Fibroblast of skin of abdomen (primary cell): Measurements from ENCODE around the gene NIPAL1.
A peak's percentile ranks its signal among the peaks of the same experiment; 100 is the strongest.

Experiments
- DNase-seq: peaks from one replicate; pipeline ENCODE4 v3.0.0-alpha.2; 2013

NIPAL1 gene

DNA sequence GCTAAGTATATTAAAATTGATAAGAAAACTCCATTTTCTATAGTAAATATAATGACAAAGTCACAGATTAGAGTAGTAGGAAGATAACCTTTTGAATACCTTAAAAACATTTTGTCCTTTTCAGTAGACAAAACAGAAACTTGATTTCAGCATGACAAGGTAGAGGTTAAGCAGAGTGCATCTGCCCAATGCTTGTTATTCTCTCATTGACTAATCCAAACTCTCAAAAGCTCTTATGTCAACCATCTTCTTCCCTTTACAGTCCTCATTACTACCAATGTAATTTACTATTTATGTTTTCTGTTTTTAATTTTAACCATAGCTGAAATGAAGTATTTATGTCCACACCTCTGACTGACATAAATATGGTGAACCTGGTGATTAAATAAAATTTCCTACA lies 11.1 kb downstream of the NIPAL1 start:
- DNase-seq, result no peak

- DNase-seq, result no peak
Observed at GRCh38 chr4:48028696-48029095, 12.1 kb downstream of the NIPAL1 start.

- no peak for DNase-seq
Observed at GRCh38 chr4:48030470-48030869, 13.9 kb downstream of the NIPAL1 start.

DNA sequence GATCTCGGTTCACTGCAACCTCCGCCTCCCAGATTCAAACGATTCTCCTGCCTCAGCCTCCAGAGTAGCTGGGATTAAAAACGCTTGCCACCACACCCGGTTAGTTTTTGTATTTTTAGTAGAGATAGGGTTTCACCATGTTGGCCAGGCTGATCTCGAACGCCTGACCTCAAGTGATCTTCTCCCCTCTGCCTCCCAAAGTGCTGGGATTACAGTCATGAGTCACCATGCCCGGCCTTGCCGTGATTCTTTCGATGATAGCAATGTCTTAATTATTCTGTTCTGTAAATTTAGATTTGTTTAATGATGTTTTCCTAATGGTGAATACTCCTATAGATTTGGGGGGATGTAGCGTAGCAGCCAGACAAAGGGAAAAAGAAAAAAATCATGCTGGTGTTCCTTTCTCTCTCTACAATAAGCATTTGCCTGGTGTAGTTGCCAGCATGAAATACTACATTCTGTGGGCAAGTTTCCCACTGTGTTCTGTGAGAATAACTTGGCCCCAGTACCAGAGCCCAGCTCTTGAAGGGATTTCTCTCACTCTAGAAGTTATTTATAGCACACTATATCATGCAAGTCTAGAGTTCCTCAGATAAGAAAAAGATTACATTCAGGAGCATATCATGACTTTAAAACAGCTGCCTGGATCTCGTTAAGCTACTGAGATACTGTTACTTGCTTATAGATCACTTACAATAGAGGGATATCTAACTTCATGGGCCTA lies 15.4 kb downstream of the NIPAL1 start:
- DNase-seq, result peak; percentile 11

- no peak for DNase-seq
Observed at GRCh38 chr4:48032721-48033120, 16.1 kb downstream of the NIPAL1 start.

GRCh38 chr4:48033412-48033811 lies 16.8 kb downstream of the NIPAL1 start:
- no peak for DNase-seq

GRCh38 chr4:48033825-48034413 lies 17.3 kb downstream of the NIPAL1 start:
- peak; percentile 2 for DNase-seq

GRCh38 chr4:48035952-48036351 lies 19.4 kb downstream of the NIPAL1 start:
- no peak for DNase-seq

- DNase-seq, result no peak
Observed at GRCh38 chr4:48037117-48037462, 20.5 kb downstream of the NIPAL1 start.

GRCh38 chr4:48038666-48039065 lies 22.1 kb downstream of the NIPAL1 start:
- DNase-seq, result no peak

GRCh38 chr4:48039561-48039960 lies 23.0 kb downstream of the NIPAL1 start:
- DNase-seq, result no peak

DNA sequence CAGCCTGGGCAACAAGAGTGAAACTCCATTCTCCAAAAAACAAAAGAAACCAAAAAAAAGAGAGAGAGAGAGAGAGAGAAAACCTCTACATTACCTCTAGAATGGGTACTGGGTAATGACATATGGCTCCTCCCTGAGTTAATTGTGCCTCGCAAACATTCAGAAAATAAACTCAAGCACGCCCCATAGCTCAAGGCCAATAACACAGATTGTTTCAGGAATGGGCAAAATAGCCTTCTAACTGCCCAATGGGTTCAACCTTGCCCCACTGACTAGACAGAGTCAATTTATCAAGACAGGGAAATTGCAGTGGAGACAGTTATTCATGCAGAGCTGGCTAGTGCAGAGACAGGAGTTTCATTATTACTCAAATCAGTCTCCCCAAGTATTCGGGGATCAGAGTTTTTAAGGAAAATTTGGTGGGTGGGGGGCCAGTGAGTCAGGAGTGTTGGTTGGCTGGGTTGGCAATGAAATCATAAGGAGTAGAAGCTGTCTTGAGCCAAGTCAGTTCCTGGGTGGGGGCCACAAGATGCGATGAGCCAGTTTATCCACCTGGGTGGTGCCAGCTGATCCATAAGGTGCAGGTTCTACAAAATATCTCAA lies 25.1 kb downstream of the NIPAL1 start:
- DNase-seq, result no peak

DNA sequence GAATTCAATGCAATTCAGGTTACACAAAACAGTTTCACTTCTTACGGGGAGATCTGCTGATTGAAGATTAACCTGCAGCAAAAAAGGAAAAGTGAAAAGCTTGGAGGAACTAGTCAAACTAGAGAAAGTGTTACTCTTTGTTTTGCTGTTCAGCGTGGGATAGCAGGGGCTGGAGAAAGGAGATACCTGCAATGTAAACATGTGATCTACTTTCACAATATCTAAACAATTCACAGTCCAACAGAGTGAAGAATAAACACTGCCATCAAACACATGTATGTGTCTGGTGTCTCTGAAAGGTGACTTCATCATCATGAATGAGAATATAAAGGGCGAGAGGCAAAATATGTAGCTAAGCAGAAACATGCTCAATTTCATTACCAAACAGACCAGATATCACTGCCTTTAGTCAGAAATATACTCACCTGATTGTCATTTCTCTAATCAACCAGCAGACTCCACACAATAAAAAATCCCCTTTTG lies 26.4 kb downstream of the NIPAL1 start:
- no peak for DNase-seq

DNA sequence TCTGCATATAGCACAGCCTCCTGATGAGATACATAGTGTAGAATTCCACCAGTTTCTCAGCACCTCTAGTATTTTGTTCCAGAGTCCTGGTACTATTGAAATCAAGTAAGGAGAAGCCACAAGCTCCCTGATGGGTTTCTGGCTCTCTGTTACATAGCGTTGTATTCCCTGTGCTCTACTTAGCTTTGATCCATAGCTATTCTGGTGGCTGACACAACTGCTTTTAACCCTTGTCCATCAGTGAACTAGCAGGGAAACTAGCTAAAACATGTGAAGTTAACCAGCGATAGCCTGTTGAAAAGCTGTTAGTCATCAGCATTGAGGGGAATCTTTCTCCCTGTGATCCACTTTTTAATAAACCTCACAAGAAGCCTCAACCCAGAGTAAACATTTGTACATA lies 26.9 kb downstream of the NIPAL1 start:
- DNase-seq, result no peak

GRCh38 chr4:48044298-48044697 lies 27.7 kb downstream of the NIPAL1 start:
- no peak for DNase-seq

DNA sequence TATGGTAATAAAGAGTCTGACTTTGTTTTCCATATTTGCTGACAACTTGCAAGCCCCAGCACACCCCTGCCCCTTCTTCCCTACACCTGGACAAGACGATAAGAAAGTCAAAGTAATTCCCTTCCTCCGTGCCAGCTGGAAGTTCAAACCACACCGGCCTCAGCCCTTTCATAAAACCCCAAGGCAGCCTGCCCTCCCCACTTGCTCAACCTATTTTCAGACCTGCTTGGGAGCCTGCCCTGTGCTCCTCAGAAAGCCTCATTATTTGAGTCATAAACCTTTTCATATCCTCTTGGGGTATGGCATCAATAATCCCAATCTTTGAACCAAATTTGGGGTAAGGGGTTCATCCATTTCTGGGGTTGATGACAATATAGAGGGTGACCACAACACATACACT lies 29.5 kb downstream of the NIPAL1 start:
- DNase-seq, result no peak

- DNase-seq, result no peak
Observed at GRCh38 chr4:48047421-48047844, 30.9 kb downstream of the NIPAL1 start.

GRCh38 chr4:48047896-48048295 lies 31.3 kb downstream of the NIPAL1 start:
- no peak for DNase-seq

DNA sequence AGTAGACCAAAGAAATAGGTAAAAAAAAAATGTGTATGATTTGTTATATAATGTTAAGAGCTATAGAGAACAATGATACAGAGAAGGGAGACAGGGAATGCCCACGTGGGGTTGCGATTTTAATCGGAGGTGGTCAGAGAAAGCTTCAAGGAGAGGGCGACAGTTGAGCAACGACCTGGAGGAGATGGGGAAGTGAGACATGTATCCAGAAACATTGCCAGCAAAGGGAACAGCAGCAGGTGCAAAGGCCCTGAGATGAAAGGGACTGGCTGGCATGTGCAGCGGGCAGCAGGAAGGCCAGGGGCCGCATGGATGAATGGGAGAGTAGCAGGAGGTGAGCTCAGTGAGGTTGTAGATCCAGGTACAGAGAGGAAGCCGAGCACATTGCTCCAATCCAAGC lies 32.9 kb downstream of the NIPAL1 start:
- no peak for DNase-seq

- DNase-seq, result no peak
Observed at GRCh38 chr4:48051078-48051477, 34.5 kb downstream of the NIPAL1 start.

DNA sequence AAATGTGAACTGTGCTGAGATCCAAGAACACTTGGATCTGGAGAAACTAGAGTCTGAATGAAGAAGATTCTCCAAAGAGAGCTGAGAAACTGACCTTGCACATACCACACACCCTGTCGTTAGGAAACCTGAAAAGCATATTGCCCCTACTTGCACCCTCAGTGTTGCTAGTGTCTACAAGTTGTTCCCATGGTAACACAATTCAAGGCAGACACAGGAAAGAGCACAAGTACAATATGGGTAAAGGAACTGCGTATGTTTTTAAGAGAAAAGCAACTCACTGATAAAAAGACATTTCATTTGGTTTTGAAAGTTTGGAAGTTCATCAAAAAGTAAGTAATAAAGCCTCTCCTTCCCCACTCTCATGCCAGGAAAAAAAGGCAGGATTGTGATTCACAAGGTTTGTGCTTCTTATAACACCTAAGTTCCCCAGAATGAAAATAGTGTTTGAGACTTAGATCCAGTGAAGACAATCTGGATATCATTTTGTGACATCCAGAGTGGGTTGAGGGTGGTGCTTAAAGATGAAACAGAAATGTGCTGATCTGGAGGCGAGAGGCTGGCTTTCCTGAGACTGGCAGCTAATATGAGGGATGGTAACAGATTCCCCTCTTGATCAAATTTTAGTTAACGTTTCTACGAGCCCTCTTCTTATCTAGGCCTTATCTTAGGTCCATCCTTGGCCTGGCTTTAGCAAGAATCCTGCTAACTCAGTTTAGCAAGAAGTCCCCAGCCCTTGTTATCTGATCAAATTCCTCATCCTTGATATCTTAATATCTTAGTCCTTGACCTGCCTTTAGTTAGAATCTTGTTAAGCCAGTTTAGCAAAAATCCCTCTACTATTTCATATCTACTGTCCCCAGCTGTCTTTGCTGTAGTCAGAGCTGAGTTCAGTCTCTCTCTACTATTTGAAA lies 42.3 kb downstream of the NIPAL1 start:
- DNase-seq, result no peak

DNA sequence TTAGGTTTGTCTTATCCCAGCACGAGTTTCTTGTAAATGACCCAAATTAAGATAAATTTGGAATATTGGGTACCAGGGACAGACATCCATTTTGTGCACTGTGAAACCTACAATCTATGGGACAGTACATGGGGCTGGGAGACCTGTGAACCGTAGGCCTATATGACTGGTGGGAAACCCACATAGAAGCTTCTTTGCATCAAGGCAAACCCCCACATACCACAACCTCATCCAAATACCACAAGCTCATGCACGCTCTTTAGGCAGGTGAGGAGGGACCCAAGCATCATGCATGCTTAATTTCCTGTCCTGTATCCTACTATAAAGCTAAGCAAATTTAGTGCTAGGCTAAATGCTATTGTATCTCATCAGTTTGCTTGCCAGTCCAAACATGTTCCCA lies 47.8 kb downstream of the NIPAL1 start:
- DNase-seq, result no peak

DNA sequence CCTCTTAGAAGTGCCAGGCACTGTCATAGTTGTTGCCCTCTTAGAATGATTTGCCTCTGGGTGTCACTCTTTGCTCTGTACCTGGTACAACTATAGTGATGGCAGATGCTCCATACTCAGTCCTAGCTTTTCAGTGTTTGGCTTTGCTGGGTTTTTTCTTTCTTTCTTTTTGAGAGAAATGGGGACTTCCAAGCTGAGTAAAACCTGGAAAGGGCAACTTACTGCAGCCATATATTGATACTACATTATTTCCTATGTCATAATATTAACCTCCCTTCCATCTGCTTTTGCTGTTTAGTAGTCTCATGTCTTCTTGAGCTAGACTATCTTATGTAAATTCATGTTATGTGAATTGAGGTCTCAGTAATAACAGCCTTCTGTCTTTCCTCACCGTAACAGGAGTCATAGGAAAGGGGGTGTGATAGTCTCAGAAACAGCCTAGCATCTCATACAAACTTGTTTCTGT lies 49.0 kb downstream of the NIPAL1 start:
- no peak for DNase-seq
